GM20000 (cell line): ENCODE data around the gene VSTM2B.

Experiments used
- DNase-seq: peaks from one replicate; pipeline ENCODE4 v3.0.0; 2012; ENCODE audit warnings: low spot score
- TF ChIP-seq, protein P1 (sequence below): IDR thresholded peaks from 2 replicates; pipeline ENCODE4 v1.5.1; 2012; ENCODE audit warnings: mild to moderate bottlenecking, control low read depth; ENCODE audit errors: extremely low read depth, missing control alignments

The VSTM2B gene

DNA sequence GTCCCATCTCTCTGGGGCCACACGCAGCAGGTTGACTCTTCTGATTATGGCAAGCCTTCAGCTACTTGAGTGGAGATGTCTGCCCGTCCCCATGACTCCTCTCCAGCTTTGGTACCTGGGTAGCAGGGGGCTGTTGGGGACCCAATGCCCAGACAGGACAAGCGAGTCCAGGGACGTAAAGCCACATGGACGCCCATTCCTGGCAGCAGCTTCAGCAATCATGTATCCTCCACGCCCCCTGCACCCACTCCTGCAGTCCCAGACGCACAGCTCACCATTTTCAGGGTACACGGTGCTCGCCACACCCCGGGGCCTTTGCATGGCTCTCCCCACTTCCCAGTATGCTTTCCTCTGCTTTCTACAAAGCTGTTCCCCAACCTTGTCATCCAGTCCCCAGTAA is 22.0 kb upstream of the VSTM2B start:
- no peak for DNase-seq
- TF ChIP-seq, protein P1, sequence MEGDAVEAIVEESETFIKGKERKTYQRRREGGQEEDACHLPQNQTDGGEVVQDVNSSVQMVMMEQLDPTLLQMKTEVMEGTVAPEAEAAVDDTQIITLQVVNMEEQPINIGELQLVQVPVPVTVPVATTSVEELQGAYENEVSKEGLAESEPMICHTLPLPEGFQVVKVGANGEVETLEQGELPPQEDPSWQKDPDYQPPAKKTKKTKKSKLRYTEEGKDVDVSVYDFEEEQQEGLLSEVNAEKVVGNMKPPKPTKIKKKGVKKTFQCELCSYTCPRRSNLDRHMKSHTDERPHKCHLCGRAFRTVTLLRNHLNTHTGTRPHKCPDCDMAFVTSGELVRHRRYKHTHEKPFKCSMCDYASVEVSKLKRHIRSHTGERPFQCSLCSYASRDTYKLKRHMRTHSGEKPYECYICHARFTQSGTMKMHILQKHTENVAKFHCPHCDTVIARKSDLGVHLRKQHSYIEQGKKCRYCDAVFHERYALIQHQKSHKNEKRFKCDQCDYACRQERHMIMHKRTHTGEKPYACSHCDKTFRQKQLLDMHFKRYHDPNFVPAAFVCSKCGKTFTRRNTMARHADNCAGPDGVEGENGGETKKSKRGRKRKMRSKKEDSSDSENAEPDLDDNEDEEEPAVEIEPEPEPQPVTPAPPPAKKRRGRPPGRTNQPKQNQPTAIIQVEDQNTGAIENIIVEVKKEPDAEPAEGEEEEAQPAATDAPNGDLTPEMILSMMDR, result no peak

DNA sequence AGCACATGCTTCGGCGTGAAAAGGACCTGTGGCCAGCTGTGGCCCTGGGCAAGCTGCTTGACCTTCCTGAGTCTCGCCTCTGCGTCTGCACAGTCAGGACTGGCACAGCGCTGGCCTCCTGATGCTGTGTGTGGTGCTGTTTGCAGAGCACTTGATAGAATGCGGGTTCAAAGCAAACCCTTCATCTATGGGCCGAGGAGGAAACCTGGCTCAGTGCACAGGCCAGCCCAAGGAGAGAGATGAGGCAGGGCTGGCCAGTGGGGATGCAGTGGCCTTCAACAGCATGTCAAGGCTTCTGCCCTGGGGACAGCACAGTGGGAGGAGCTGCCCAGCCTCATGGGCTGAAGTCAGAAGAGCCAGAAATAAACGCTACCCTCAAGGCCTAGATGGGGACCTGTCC is 21.3 kb upstream of the VSTM2B start:
- DNase-seq, result no peak
- TF ChIP-seq, protein P1, result no peak

DNA sequence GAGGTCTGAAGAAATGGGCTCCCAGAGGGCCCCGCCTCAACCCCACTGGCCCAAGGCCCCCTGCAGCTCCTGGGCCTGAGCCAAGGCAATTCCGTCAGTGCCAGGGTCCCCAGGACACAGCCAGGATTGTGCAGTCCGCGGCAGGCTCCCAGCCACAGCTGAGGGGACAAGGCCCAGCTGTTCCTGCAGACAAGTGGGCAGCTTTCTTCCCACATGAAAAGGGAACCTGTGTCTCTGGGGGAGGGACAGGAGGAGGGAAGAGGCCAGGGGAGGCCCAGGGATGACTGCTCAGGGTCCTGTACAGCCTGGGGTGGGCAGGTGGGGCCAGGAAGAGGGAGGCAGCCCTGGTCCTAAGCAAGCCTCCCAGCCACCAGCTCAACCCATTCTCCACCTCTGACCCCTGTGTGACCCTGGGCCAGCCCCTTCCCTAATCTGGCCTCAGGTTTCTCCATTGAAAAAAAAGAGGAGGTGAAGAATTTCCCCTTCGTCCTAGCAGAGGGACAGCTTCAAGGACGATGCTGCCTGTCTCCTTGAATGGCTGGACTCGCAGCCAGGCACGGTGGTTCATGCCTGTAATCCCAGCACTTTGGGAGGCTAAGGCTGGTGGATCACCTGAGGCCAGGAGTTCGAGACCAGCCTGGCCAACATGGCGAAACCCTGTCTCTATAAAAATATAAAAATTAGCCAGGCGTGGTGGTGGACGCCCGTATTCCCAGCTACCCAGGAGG is 20.5 kb upstream of the VSTM2B start:
- DNase-seq, result no peak
- TF ChIP-seq, protein P1, result no peak

DNA sequence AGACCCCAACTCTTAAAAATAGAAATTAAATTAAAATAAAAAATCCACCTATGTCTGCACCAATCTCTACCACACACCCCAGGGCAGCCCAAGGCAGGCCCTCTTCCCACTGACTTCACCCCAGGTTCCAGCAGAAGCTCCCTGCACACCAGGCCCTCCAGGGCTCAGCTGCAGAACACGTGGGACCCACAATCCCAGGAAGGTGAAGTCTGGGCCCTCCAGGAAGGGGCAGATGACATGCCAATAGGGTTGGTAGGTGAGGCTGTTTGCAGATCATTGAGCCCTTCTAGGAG is 19.2 kb upstream of the VSTM2B start:
- TF ChIP-seq, protein P1, result no peak
- DNase-seq, result no peak

DNA sequence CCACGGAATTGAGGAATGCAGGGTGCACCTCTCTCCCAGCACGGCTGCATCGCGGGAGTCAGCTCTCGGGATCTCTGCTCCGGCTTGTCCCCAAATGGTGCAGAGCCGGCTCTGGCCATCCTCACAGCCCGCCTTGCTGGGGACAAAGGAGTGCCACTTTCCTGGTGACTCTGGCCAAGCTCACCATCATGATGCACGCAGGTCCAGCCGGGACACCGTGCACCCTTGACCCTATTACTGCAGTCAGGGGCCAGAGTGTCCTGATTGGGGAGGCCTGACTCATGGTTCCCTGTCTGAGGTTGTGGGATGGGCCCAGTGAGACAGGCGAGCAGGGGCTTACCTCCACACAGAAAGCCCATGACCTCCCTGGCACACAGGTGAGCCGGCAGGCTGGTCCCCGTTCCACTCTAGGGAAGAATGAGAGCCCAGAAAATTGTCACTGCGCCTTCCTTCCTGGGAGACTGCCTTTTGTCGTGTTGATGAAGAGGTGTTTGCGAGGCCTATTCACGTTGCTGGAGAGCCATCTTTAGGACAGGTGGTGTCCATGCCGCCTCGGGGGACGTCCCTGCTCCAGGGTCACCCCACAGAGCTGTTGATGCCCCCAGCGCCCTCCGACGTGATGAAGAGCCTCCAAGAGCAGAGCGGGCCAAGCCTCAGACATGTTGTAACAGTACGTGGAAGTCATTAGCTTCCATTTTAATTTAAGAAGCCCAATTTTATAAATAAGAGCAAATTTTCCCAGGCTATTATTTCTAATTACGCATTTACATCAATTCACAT is 18.5 kb upstream of the VSTM2B start:
- no peak for DNase-seq
- TF ChIP-seq, protein P1, result no peak

DNA sequence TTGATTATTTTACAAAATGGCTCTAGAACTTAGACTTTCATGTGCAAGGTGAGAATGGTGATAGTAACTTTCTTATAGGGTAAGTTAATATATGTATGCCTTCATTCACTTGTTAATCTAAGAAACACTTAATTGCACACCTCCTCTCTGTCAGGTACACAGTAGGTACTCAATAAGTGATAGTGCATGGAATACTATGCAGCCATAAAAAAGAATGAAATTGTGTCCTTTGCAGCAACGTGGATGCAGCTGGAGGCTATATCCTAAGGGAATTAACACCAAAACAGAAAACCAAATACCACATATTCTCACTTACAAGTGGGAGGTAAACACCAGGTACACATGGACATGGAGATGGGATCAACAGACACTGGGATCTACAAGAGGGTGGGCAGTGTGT is 17.6 kb upstream of the VSTM2B start:
- TF ChIP-seq, protein P1, result no peak
- no peak for DNase-seq

DNA sequence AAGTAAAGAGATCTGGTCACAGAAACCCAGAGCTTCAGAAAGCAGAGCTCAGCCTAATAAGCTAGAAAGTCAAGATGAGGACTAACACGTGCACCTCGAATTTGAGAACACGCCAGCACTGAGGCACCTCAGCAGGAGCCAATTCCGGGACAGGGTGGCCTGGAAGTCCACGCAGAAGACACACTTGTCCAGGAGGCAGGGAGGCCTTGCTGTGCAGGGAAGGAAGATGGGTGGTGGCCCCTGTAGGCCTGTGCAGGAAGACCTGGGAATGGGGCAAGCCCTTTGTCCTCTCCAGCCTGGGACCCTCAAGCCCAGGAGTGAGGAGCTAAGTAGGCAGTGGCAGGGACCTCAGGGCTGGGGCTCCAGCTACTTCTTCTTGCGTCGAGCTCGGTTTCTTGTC is 16.3 kb upstream of the VSTM2B start:
- DNase-seq, result no peak
- TF ChIP-seq, protein P1, result no peak
